Vagina (tissue), 2 donors: ENCODE results near the gene WDR41.

ENCODE experiments used
- POLR2A ChIP-seq, 2 donors: fragments of 450-650 bp; IDR thresholded peaks; one replicate each; pipeline ENCODE4 v1.6.1; 2017; ENCODE audit warnings: antibody characterized with exemption in 2 of 2, mild to moderate bottlenecking in 2 of 2, moderate library complexity in 2 of 2
- POLR2AphosphoS5 ChIP-seq, 2 donors: sonication (generic); formaldehyde crosslinking; IDR thresholded peaks; one replicate each; pipeline ENCODE4 v1.9.0; 2017; ENCODE audit warnings: antibody characterized with exemption in 2 of 2, mild to moderate bottlenecking in 2 of 2, low read depth in 1 of 2; ENCODE audit not compliant: insufficient read depth in 1 of 2

DNA sequence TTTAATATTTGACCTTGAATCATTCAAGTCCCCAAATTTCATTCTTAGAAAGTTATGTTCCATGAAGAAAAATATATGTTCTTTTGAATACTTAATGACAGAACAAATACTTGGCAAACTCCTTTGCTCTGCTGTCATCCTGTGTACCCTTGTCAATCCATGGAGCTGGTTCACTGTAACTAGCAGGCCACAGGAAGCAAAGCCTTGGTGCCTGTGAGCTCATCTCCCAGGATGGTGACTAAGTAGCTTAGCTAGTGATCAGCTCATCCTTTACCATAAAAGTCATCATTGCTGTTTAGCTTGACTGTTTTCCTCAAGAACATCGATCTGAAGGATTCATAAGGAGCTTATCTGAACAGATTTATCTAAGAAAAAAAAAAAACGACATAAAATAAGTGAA lies 65.4 kb downstream of the WDR41 start:
- TF ChIP-seq POLR2A (IDR thresholded peaks at IDR 0.05) (no peak), POLR2AphosphoS5 (IDR thresholded peaks at IDR 0.05; ENCODE audit: insufficient read depth in 1 of 2, low read depth in 1 of 2) (no peak)
